GM19193 (cell line): ENCODE data around the gene NUMA1.

Source experiments
- POLR2A ChIP-seq: IDR thresholded peaks from 4 replicates; pipeline ENCODE4 v1.6.1; 2011; ENCODE audit not compliant: insufficient read depth, insufficient read length; ENCODE audit errors: extremely low read depth

The NUMA1 gene

GRCh38 chr11:72080326-72081183 lies at the start of gene NUMA1, which contains the start of gene LRRC51:
Gene NUMA1, minus strand, starts transcription at chr11:72080542. Its CDS starts 44,599 bp downstream, at chr11:72035943.
Gene LRRC51, plus strand, starts transcription at chr11:72080850. Its CDS starts 8,234 bp downstream, at chr11:72089084.
- TF ChIP-seq POLR2A = peak; percentile 82

GRCh38 chr11:72129381-72129780 lies 49.0 kb upstream of the NUMA1 start:
- TF ChIP-seq POLR2A = no peak

- TF ChIP-seq POLR2A = no peak
Observed at GRCh38 chr11:72127923-72128322, 47.6 kb upstream of the NUMA1 start.

- no peak for TF ChIP-seq POLR2A
Observed at GRCh38 chr11:72125956-72126355, 45.6 kb upstream of the NUMA1 start.

GRCh38 chr11:72124046-72124445 lies 43.7 kb upstream of the NUMA1 start:
- no peak for TF ChIP-seq POLR2A

GRCh38 chr11:72123117-72123653 lies 42.8 kb upstream of the NUMA1 start:
- no peak for TF ChIP-seq POLR2A

- TF ChIP-seq POLR2A = no peak
Observed at GRCh38 chr11:72122607-72123006, 42.3 kb upstream of the NUMA1 start.

- no peak for TF ChIP-seq POLR2A
Observed at GRCh38 chr11:72120930-72121329, 40.6 kb upstream of the NUMA1 start.

GRCh38 chr11:72119198-72119597 lies 38.9 kb upstream of the NUMA1 start:
- no peak for TF ChIP-seq POLR2A

- TF ChIP-seq POLR2A = no peak
Observed at GRCh38 chr11:72116019-72116755, 35.8 kb upstream of the NUMA1 start.

GRCh38 chr11:72114570-72114969 lies 34.2 kb upstream of the NUMA1 start:
- TF ChIP-seq POLR2A = no peak

- no peak for TF ChIP-seq POLR2A
Observed at GRCh38 chr11:72112978-72113808, 32.9 kb upstream of the NUMA1 start.

GRCh38 chr11:72112143-72112977 lies 32.0 kb upstream of the NUMA1 start, which contains the start of gene ANAPC15:
Gene ANAPC15, minus strand, starts transcription at chr11:72112695. Its CDS starts 1,419 bp downstream, at chr11:72111276.
- peak; percentile 96 for TF ChIP-seq POLR2A

- no peak for TF ChIP-seq POLR2A
Observed at GRCh38 chr11:72111300-72112142, 31.2 kb upstream of the NUMA1 start.
